GM12872 (cell line): ENCODE measurements around the gene PHTF2.

ENCODE experiments used
- TF ChIP-seq, protein P1 (sequence below): IDR thresholded peaks from 3 replicates; pipeline ENCODE4 v1.5.1; 2011; ENCODE audit warnings: low read depth, mild to moderate bottlenecking, low read length, moderate library complexity; ENCODE audit not compliant: insufficient read depth

The PHTF2 gene

DNA sequence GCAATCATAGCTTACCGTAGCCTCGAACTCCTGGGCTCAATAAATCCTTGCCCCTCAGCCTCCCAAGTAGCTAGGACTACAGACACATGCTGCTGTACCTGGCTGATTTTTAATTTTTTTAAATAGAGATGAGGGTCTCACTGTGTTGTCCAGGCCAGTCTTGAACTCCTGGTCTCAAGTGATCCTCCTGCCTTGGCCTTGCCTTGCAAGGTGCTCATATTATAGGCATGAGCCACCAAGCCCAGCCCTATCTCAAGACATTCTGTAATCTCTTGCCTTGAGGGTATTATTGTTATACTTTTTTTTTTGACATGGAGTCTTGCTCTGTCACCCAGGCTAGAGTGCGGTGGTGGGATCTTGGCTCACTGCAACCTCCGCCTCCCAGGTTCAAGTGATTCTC, 86.6 kb downstream of the PHTF2 start:
- TF ChIP-seq, protein P1, sequence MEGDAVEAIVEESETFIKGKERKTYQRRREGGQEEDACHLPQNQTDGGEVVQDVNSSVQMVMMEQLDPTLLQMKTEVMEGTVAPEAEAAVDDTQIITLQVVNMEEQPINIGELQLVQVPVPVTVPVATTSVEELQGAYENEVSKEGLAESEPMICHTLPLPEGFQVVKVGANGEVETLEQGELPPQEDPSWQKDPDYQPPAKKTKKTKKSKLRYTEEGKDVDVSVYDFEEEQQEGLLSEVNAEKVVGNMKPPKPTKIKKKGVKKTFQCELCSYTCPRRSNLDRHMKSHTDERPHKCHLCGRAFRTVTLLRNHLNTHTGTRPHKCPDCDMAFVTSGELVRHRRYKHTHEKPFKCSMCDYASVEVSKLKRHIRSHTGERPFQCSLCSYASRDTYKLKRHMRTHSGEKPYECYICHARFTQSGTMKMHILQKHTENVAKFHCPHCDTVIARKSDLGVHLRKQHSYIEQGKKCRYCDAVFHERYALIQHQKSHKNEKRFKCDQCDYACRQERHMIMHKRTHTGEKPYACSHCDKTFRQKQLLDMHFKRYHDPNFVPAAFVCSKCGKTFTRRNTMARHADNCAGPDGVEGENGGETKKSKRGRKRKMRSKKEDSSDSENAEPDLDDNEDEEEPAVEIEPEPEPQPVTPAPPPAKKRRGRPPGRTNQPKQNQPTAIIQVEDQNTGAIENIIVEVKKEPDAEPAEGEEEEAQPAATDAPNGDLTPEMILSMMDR: no peak

DNA sequence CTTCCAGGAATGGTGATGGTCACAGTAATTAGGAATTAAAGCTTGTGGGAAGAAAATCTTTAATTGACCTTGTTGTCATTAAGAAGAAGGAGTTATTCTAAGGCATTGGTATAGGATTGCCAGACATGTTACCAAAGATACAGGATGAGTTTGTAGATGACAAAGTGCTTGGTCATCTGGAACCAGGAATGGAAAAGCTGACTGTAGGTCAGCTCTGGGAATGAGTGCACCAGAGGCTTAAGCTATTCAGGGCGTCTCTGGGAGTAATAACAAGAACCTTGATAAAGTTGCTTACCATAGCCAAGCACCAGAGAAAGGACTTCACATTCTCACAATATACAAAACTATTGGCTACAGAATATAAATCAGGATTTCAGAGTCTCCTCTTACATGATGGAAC, 89.0 kb downstream of the PHTF2 start:
- TF ChIP-seq, protein P1: no peak

DNA sequence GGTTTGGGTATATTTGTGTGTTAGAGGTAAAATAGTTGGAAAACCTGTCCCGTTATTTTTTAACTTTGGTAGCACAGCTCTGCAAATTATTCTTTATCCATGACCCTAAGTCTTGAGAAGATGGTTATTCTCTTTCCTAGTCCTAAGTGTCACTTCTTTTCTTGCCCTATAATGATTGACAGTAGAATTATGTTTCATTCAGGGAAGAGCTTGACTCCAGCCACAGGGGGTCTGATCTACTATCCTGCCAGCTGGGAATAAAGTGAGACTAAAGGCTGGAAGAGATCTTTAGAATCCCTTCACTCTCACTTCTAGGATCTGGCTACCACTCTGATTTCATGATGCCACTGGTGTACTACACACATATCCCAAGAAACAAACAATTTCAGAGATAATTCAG, 90.4 kb downstream of the PHTF2 start:
- TF ChIP-seq, protein P1: no peak

DNA sequence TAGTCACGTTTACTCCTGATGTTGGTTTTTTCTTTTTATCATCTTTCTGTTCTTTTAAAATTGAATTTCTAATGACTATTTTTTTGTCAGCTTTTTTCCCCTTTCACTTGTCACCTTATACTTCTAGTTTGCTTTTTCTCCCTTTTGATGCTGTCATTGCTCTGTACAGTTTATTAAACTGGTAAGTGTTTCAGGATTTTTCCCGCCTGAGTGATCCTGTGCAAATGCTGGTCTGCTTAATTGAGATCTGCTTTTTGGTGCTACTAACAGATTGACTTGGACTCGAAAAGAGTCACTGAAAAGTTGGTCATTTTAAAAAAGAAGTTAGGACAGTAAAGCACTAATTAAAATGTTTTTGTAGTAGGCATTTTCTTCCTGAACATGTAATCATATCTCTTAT, 95.2 kb downstream of the PHTF2 start:
- TF ChIP-seq, protein P1: no peak

DNA sequence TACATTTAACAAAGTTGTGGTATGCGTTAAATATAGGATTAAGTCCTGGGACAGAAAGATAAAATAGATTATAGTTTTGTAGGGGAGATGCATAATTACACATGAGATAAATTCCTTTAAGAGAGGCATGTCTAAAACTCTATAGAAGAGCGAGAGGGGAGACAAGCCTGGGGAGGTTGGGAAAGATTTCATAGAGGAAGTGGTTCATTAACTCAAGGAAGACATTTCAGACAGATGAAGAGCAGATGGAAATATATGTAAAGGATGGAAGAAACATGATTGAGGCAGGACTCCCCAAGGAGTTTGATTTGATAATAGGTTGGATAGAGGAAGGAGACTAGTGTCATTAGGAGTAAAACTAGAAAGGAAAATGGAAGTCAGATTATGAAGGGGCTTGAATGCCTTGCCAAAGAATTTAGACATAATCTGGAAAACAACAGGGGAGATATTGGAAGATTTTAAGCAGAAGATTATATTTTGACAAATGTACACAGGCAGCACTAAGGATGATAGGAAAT, 96.1 kb downstream of the PHTF2 start:
- TF ChIP-seq, protein P1: no peak

DNA sequence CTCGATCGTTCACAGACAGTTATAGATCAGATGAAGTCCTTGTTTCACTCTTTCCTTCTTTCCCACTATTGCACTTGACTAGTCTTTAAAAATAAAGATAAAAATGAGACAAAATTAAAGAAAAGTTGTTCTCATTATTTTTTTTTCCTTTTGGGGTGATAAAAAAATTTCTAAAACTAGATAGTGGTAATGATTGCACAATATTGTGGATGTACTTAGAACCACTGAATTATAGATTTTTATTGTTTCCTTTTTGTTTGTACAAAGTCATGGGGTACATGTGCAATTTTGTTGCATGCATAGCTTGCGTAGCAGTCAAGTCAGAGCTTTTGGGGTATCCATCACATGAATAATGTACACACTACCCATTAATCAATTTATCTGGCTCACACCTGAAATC, 97.3 kb downstream of the PHTF2 start:
- TF ChIP-seq, protein P1: no peak

DNA sequence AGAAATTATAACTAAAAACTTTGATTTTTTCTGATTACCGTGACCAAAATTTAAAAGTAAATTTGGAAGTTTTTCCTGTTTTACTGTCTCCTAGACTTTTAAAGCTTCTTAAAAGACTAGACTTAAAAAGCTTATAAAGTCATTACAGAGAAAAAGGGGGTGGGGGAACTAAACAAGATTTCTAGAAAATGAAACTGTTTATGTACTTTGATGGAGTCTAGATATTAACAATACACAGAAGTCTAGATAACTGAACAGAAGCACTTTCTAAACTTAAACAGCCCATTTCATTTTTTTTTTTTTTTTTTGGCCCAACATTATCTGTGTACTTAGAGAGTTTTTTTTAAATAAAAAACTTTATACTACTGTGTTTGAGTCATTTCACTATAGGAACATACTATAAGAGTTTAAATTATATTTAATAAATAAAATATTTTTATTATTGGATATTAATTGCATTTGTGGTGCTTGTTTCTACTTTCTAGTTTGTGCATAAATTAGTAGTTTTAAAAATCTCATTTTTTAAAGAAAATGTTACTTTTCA, 98.5 kb downstream of the PHTF2 start:
- TF ChIP-seq, protein P1: no peak
